Stimulated activated CD4-positive, alpha-beta T cell treated with anti-CD3 and anti-CD28 coated beads, Interleukin-2, amount 100 ng/mL, for 48 hours (primary cell): ENCODE measurements around the gene TEX2.
"Not testable (repeated sequence)": the region's sequence is repeated elsewhere in the genome, so short reads cannot be mapped to it uniquely, and the experiment has no call there.

Experiments used
- DNase-seq, 2 donors: peaks; one replicate each; pipeline ENCODE4 v3.0.0-alpha.2; 2020

Gene TEX2

GRCh38 chr17:64178011-64178825, 84.8 kb downstream of the TEX2 start:
- no peak for DNase-seq

- DNase-seq: no peak
These were observed 85.6 kb downstream of the TEX2 start for GRCh38 chr17:64177311-64178010.

- DNase-seq: no peak
These were observed 86.5 kb downstream of the TEX2 start for GRCh38 chr17:64176556-64176955.

GRCh38 chr17:64174686-64175456, 88.2 kb downstream of the TEX2 start:
- DNase-seq: no peak

DNA sequence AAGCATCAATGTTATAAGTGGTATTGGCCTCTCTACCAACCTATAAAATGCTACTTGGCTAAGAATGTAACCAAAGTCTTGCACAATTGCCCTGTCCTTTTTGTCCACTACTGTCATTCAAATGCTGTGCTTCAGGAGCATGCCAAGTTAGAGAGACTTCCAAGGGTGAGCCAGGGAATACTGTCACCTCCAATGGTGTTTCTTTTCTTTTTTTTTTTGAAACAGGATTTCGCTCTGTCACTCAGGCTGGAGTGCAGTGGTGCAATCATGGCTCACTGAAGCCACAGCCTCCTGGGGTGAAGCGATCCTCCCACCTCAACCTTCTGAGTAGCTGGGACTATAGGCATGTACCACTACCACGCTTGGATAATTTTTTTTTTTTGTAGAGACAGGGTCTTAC, 89.4 kb downstream of the TEX2 start:
- DNase-seq: no peak

GRCh38 chr17:64172510-64172909, 90.5 kb downstream of the TEX2 start:
- DNase-seq: no peak

GRCh38 chr17:64171041-64171440, 92.0 kb downstream of the TEX2 start:
- DNase-seq: no peak

- no peak for DNase-seq
These were observed 92.8 kb downstream of the TEX2 start for GRCh38 chr17:64170286-64170685.

DNA sequence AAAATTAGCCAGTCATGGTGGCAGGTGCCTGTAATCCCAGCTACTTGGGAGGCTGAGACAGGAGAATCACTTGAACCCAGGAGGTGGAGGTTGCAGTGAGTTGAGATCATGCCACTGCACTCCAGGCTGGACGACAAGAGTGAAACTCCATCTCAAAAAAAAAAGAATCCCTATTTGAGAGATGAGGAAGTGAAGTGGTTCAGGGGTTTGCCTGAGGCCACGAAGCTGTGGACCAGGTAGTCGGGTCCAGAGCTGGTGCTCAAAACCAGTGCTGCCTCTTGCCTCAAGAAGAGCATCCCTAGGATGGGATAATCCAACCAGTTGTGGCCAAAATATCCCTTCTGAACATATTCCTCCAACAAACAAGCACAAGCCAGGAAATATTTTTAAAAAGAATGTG, 95.4 kb downstream of the TEX2 start:
- not testable (repeated sequence) for DNase-seq

- no peak for DNase-seq
These were observed 96.2 kb downstream of the TEX2 start for GRCh38 chr17:64166876-64167275.

- DNase-seq: no peak
These were observed 97.7 kb downstream of the TEX2 start for GRCh38 chr17:64165347-64165746.

DNA sequence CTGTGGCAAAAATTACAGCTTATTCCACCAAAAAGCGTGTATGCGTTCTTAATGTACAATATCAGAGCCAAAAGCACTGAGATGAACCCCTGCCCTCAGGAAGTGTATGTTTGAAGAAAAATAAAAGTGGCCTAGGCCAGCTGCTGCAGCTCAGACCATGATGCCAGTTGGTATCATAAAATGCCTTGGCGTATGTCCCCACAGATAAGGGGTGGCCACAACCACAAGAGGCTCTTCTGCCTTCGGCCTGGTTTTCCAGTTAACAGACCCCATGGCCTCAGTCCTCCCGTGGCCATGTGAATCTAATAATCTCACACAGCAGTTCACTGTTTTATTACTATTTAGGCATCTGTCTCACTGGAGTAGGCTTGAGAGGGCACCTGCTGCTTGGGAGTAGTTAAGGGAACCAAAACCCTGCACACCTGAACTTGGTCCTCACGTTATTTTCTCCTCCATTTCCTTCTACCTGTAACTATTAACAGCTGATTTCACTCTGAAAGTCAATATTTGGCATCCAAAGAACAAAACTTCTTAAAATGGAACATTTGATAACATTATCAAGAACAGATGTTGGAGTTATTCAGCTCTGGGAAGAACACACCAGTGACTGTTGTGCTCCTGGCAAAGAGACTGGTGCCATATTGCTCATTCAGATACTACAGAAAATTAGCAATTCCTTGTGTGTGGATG, 98.3 kb downstream of the TEX2 start:
- no peak for DNase-seq

- no peak for DNase-seq
These were observed 99.6 kb downstream of the TEX2 start for GRCh38 chr17:64163468-64163867.

GRCh38 chr17:64162554-64162953, 100.5 kb downstream of the TEX2 start:
- DNase-seq: no peak

GRCh38 chr17:64161380-64162176, 101.5 kb downstream of the TEX2 start:
- DNase-seq: no peak

GRCh38 chr17:64160378-64160777, 102.7 kb downstream of the TEX2 start:
- no peak for DNase-seq

GRCh38 chr17:64158831-64159590, 104.0 kb downstream of the TEX2 start:
- DNase-seq: no peak

- DNase-seq: no peak
These were observed 104.7 kb downstream of the TEX2 start for GRCh38 chr17:64158406-64158805.

GRCh38 chr17:64157669-64158180, 105.3 kb downstream of the TEX2 start:
- no peak for DNase-seq

- DNase-seq: no peak
These were observed 106.4 kb downstream of the TEX2 start for GRCh38 chr17:64156670-64157069.
